Smooth muscle cell (in vitro differentiated cells): ENCODE results near the gene SMAD5. TPM values are rescaled to one million over a fixed set of nuclear protein-coding genes. Genes with fewer than 3 reads are reported as not detected.

Experiments used
- DNase-seq: peaks from one replicate; lab custom pipeline; 2025; ENCODE audit not compliant: unreplicated experiment; lab: John Stamatoyannopoulos, UW
- H2AFZ ChIP-seq: fragments of 200-600 bp; sonication (generic); 2 replicates; pipeline ENCODE4 v1.6.0; 2016; ENCODE audit warnings: antibody characterized with exemption, low read depth, mild to moderate bottlenecking
- H3F3A ChIP-seq: fragments of 200-600 bp; sonication (generic); 2 replicates; pipeline ENCODE4 v1.6.0; 2017; ENCODE audit warnings: antibody characterized with exemption, low read depth
- H3K27ac ChIP-seq: fragments of 200-600 bp; sonication (generic); 2 replicates; pipeline ENCODE4 v1.5.1; 2016; ENCODE audit warnings: low read depth, mild to moderate bottlenecking
- H3K27me3 ChIP-seq: fragments of 200-600 bp; sonication (generic); 2 replicates; pipeline ENCODE4 v1.6.1; 2016; ENCODE audit warnings: low read depth, mild to moderate bottlenecking
- H3K36me3 ChIP-seq: fragments of 200-600 bp; sonication (generic); 2 replicates; pipeline ENCODE4 v1.5.1; 2016; ENCODE audit warnings: low read depth
- H3K4me1 ChIP-seq: fragments of 200-600 bp; sonication (generic); 2 replicates; pipeline ENCODE4 v1.5.1; 2016; ENCODE audit warnings: low read depth
- H3K4me2 ChIP-seq: fragments of 200-600 bp; sonication (generic); 2 replicates; pipeline ENCODE4 v1.6.0; 2016; ENCODE audit warnings: mild to moderate bottlenecking
- H3K4me3 ChIP-seq: fragments of 200-600 bp; sonication (generic); 2 replicates; pipeline ENCODE4 v1.5.1; 2016; ENCODE audit warnings: mild to moderate bottlenecking
- H3K79me2 ChIP-seq: fragments of 200-600 bp; sonication (generic); 2 replicates; pipeline ENCODE4 v1.6.0; 2016; ENCODE audit warnings: low read depth, mild to moderate bottlenecking
- H3K9ac ChIP-seq: fragments of 200-600 bp; sonication (generic); 2 replicates; pipeline ENCODE4 v1.6.0; 2016; ENCODE audit warnings: low read depth
- H3K9me3 ChIP-seq: fragments of 200-600 bp; sonication (generic); replicated peaks from 2 replicates; pipeline ENCODE4 v1.5.1; 2016; ENCODE audit warnings: low read depth
- H4K20me1 ChIP-seq: fragments of 200-600 bp; sonication (generic); 2 replicates; pipeline ENCODE4 v1.6.0; 2016; ENCODE audit warnings: low read depth
- CTCF ChIP-seq: fragments of 200-600 bp; sonication (generic); IDR thresholded peaks from 2 replicates; pipeline ENCODE4 v1.5.1; 2017; ENCODE audit warnings: borderline replicate concordance, mild to moderate bottlenecking, antibody characterized with exemption; ENCODE audit not compliant: insufficient read depth, poor library complexity, severe bottlenecking
- WGBS: methylation state at CpG from one replicate; pipeline ENCODE4 v1.1.7; 2016; ENCODE audit warnings: low lambda C conversion rate; 5-methylcytosine and 5-hydroxymethylcytosine counted together
- polyA plus RNA-seq: library from polyadenylated mRNA; unstranded; fragments of >200 nt; fragmentation: Nextera tagmentation; extraction: Ambion mirVana; gene quantifications from 2 replicates; pipeline ENCODE4 v1.2.1, GENCODE V29; 2016
- total RNA-seq: library from RNA; depleted of rRNA; stranded (reverse); fragments of >200 nt; gene quantifications from 2 replicates; pipeline ENCODE4 v1.2.3, GENCODE V29; 2014

SMAD5 gene
- 61.7 and 85.4 TPM in 2 replicates for total RNA-seq
- polyA plus RNA-seq = 24.8 and 28.5 TPM in 2 replicates

DNA sequence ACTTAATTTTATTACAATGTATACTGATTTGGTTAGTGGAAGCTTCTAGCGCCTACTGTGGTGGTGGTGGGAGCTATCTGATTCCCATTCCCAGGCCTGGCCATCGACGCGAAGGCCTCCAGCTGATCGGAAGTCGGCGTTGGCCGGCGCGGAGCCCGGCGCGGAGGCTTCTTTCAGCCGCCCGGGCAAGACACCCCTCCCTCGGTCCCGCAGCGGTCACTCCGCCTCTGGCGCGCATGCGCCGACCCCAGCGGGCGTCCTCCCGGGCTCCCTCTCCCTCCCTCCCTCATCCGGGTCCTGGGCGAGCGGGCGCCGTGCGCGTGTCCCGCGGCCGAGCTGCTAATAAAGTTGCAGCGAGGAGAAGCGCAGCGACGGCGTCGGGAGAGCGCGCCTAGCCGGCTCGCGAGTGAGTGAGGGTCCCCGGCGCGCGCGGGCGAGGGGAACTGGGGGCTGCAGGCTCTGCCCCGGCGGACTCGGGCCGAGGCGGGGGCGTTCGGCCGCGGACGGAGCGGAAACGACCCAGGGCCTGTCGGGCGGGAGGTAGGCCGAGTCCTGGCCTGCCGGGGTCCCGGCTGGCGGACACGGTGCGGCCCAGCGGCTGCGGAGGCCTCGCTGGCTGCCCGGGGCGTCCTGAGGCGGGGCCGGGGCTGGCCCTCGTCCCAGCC, at the start of gene SMAD5:
Gene SMAD5, plus strand, starts transcription at position 289 of the 665 bp plus-strand sequence. CDS start 20,916 bp downstream, outside the sequence.
- H3K27me3 ChIP-seq = no peaks in the 10 kb centered on the region
- no peaks in the 10 kb centered on the region for H3K36me3 ChIP-seq
- no peak for TF ChIP-seq CTCF
- peaks cover 25% of the 10 kb centered on the region for H3K4me1 ChIP-seq
- H3K79me2 ChIP-seq = peaks cover 47% of the 10 kb centered on the region
- H3K27ac ChIP-seq = peak within 1 kb of the TSS; percentile 84
- H3K4me3 ChIP-seq = peak within 1 kb of the TSS; percentile 73
- peak within 1 kb of the TSS; percentile 88 for H2AFZ ChIP-seq
- peak; percentile 87 for DNase-seq
- 2% methylated on average over 78 of the region's 81 CpGs for whole genome bisulfite sequencing
- H4K20me1 ChIP-seq = peaks cover 43% of the 10 kb centered on the region
- peak within 1 kb of the TSS; percentile 94 for H3K4me2 ChIP-seq
- no peaks in the 10 kb centered on the region for H3K9me3 ChIP-seq
- peak within 1 kb of the TSS; percentile 93 for H3K9ac ChIP-seq
- H3F3A ChIP-seq = peaks cover 4% of the 10 kb centered on the region

DNA sequence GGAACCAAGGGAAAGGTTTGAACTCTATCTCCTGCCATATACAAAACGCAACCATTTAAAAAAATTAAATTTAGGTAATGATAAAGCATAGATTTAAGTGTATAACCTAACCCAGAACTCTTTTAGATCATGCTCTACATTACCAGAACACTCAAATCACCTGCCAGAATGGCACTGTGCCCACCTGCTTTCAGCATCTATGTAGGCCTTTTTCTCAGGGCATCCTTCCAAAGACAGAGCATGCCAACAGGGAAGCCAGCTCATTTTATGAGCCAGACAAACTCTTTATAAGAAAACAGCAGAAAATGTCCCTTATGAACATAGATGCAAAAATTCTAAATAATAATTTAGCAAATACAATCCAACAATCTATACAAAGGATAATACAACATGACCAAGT, 47.9 kb upstream of the SMAD5 start:
- Histone ChIP-seq H2AFZ (no peak overlapping the region), H3K9ac (no peak overlapping the region), H3K27ac (no peak overlapping the region), H3K4me1 (no peaks in the 10 kb centered on the region), H4K20me1 (no peaks in the 10 kb centered on the region), H3K36me3 (no peaks in the 10 kb centered on the region), H3K79me2 (no peaks in the 10 kb centered on the region), H3K27me3 (no peaks in the 10 kb centered on the region), H3F3A (no peaks in the 10 kb centered on the region), H3K9me3 (no peaks in the 10 kb centered on the region), H3K4me3 (no peak overlapping the region), H3K4me2 (no peak overlapping the region)
- no peak for TF ChIP-seq CTCF
- no peak for DNase-seq
- 86% methylated on average over 1 of the region's 1 CpG for WGBS

- Histone ChIP-seq H3K4me2 (no peak overlapping the region), H3K27ac (no peak overlapping the region), H3K9me3 (no peaks in the 10 kb centered on the region), H3F3A (no peaks in the 10 kb centered on the region), H3K27me3 (no peaks in the 10 kb centered on the region), H3K36me3 (no peaks in the 10 kb centered on the region), H3K9ac (no peak overlapping the region), H3K4me3 (no peak overlapping the region), H2AFZ (no peak overlapping the region), H3K79me2 (no peaks in the 10 kb centered on the region), H4K20me1 (no peaks in the 10 kb centered on the region), H3K4me1 (no peaks in the 10 kb centered on the region)
- 93% methylated on average over 5 of the region's 5 CpGs for WGBS
- no peak for DNase-seq
- TF ChIP-seq CTCF = no peak
These were observed 45.7 kb upstream of the SMAD5 start for GRCh38 chr5:136086783-136087566.
